Fibroblast of lung (primary cell): ENCODE results near the gene CHAD.

Experiments used
- CTCF ChIP-seq, 2 donors: IDR thresholded peaks in 1 of 2; conservative IDR thresholded peaks in 1 of 2; 1 replicate in 1 of 2; 2 replicates in 1 of 2; pipeline ENCODE4 v1.5.1; 2011 to 2012; ENCODE audit warnings: low read length in 2 of 2, control low read depth in 1 of 2, inconsistent platforms in 1 of 2, low read depth in 1 of 2, mild to moderate bottlenecking in 1 of 2
- EZH2 ChIP-seq: IDR thresholded peaks from 2 replicates; pipeline ENCODE4 v1.5.1; 2012; ENCODE audit warnings: low read length, control low read depth, mild to moderate bottlenecking; ENCODE audit errors: missing control alignments

- TF ChIP-seq CTCF (conservative IDR thresholded peaks at IDR 0.05 in 1 of 2, IDR thresholded peaks at IDR 0.05 in 1 of 2; ENCODE audit: low read depth in 1 of 2, low read length in 2 of 2) (no peak), EZH2 (no peak)
Observed at GRCh38 chr17:50508573-50509460, 40.1 kb upstream of the CHAD start.
